GM23338 (cell line): ENCODE data around the gene PSMD13.
"Not testable (repeated sequence)": the region's sequence is repeated elsewhere in the genome, so short reads cannot be mapped to it uniquely, and the experiment has no call there.

Experiments used
- CREB1 ChIP-seq: fragments of 250-450 bp; sonication (Bioruptor Pico); IDR thresholded peaks from 2 replicates; pipeline ENCODE4 v1.5.0; 2020; ENCODE audit warnings: low read depth, mild to moderate bottlenecking, moderate library complexity
- CTCF ChIP-seq, 2 experiments: fragments of 200-600 bp in 1 of 2; sonication (generic) in 1 of 2; conservative IDR thresholded peaks; 2 replicates each; pipeline versions ENCODE4 v1.5.1 to v1.6.1; 2016 to 2017; ENCODE audit warnings: antibody characterized with exemption in 2 of 2, low read depth in 2 of 2, mild to moderate bottlenecking in 2 of 2, moderate library complexity in 1 of 2
- EZH2 ChIP-seq: fragments of 200-600 bp; sonication (generic); IDR thresholded peaks from one replicate; pipeline ENCODE4 v1.8.0; 2017; ENCODE audit warnings: antibody characterized with exemption, mild to moderate bottlenecking, low read depth; ENCODE audit not compliant: unreplicated experiment
- EZH2phosphoT487 ChIP-seq: fragments of 200-600 bp; sonication (generic); IDR thresholded peaks from one replicate; pipeline ENCODE4 v1.8.1; 2018; ENCODE audit warnings: antibody characterized with exemption; ENCODE audit not compliant: unreplicated experiment
- JUNB ChIP-seq: IDR thresholded peaks from one replicate; pipeline ENCODE4 v1.6.1; 2016; ENCODE audit warnings: antibody characterized with exemption; ENCODE audit not compliant: unreplicated experiment
- NANOG ChIP-seq: IDR thresholded peaks from 2 replicates; pipeline ENCODE4 v1.6.1; 2016; ENCODE audit warnings: antibody characterized with exemption, borderline replicate concordance
- POLR2AphosphoS5 ChIP-seq: IDR thresholded peaks from 2 replicates; pipeline ENCODE4 v1.6.1; 2016; ENCODE audit warnings: antibody characterized with exemption, low read depth
- REST ChIP-seq: IDR thresholded peaks from one replicate; pipeline ENCODE4 v1.6.1; 2018; ENCODE audit warnings: antibody characterized with exemption; ENCODE audit not compliant: unreplicated experiment
- STAT1 ChIP-seq: IDR thresholded peaks from one replicate; pipeline ENCODE4 v1.6.1; 2016; ENCODE audit warnings: antibody characterized with exemption; ENCODE audit not compliant: unreplicated experiment

GRCh38 chr11:193481-193880 is 43.3 kb upstream of the PSMD13 start:
- not testable (repeated sequence) for TF ChIP-seq CTCF (conservative IDR thresholded peaks at IDR 0.05; ENCODE audit: low read depth in 2 of 2); EZH2phosphoT487; NANOG; JUNB; POLR2AphosphoS5; EZH2; REST; CREB1 (CRISPR knock-in tag); STAT1
